HepG2 (cell line): Measurements from ENCODE around the gene LYRM4. TPM values are rescaled to one million over a fixed set of nuclear protein-coding genes. Genes with fewer than 3 reads are reported as not detected.

Source experiments
- EZH2 ChIP-seq: conservative IDR thresholded peaks from 2 replicates; pipeline ENCODE4 v1.6.1; 2012; ENCODE audit warnings: mild to moderate bottlenecking, low read depth, low read length, moderate library complexity
- GPBP1L1 ChIP-seq: sonication (generic); formaldehyde crosslinking; IDR thresholded peaks from 2 replicates; pipeline ENCODE4 v1.5.0; 2020; ENCODE audit warnings: mild to moderate bottlenecking, missing genetic modification reagents
- HNRNPH1 ChIP-seq: fragments of 200-400 bp; formaldehyde crosslinking; optimal IDR thresholded peaks from 2 replicates; pipeline ENCODE3; 2017; ENCODE audit warnings: mild to moderate bottlenecking, low read depth, low read length
- JUN ChIP-seq: sonication (generic); formaldehyde crosslinking; IDR thresholded peaks from 2 replicates; pipeline ENCODE4 v1.4.0; 2020; ENCODE audit warnings: mild to moderate bottlenecking, missing genetic modification reagents
- KDM6A ChIP-seq: IDR thresholded peaks from 2 replicates; pipeline ENCODE4 v1.6.1; 2016; ENCODE audit warnings: low read depth
- KMT2B ChIP-seq: IDR thresholded peaks from 2 replicates; pipeline ENCODE4 v1.6.1; 2016; ENCODE audit warnings: missing genetic modification reagents, missing compliant biosample characterization
- MAFF ChIP-seq: IDR thresholded peaks from 2 replicates; pipeline ENCODE4 v1.6.1; 2011; ENCODE audit warnings: low read depth, low read length, improper control_type of control experiment
- MEIS1 ChIP-seq: sonication (generic); formaldehyde crosslinking; IDR thresholded peaks from 2 replicates; pipeline ENCODE4 v1.9.0; 2021; ENCODE audit warnings: mild to moderate bottlenecking, missing genetic modification reagents, moderate library complexity, borderline replicate concordance
- NFKB2 ChIP-seq: sonication (generic); formaldehyde crosslinking; IDR thresholded peaks from 2 replicates; pipeline ENCODE4 v1.4.0; 2020; ENCODE audit warnings: missing genetic modification reagents, borderline replicate concordance
- PHF21A ChIP-seq: sonication (generic); formaldehyde crosslinking; IDR thresholded peaks from 2 replicates; pipeline ENCODE4 v1.5.0; 2020; ENCODE audit warnings: mild to moderate bottlenecking, missing genetic modification reagents
- POLR2AphosphoS2 ChIP-seq: IDR thresholded peaks from 2 replicates; pipeline ENCODE4 v1.6.1; 2011; ENCODE audit warnings: low read depth, low read length, improper control_type of control experiment
- SALL1 ChIP-seq: sonication (generic); formaldehyde crosslinking; IDR thresholded peaks from 2 replicates; pipeline ENCODE4 v1.8.0; 2022; ENCODE audit warnings: mild to moderate bottlenecking, missing genetic modification reagents
- SNAPC5 ChIP-seq: sonication (generic); formaldehyde crosslinking; IDR thresholded peaks from 2 replicates; pipeline ENCODE4 v1.8.1; 2023; ENCODE audit warnings: mild to moderate bottlenecking, missing genetic modification reagents, borderline replicate concordance
- TFE3 ChIP-seq: IDR thresholded peaks from 2 replicates; pipeline ENCODE4 v1.6.1; 2016
- TSC22D2 ChIP-seq: sonication (generic); formaldehyde crosslinking; IDR thresholded peaks from 2 replicates; pipeline ENCODE4 v1.5.1; 2020; ENCODE audit warnings: missing genetic modification reagents, mild to moderate bottlenecking, borderline replicate concordance
- USF2 ChIP-seq, 2 experiments: sonication (generic) in 1 of 2; formaldehyde crosslinking in 1 of 2; IDR thresholded peaks; 2 replicates each; pipeline versions ENCODE4 v1.5.1 to v1.6.1; 2011 to 2020; ENCODE audit warnings: borderline replicate concordance in 1 of 2, low read depth in 1 of 2, low read length in 1 of 2, mild to moderate bottlenecking in 1 of 2, missing genetic modification reagents in 1 of 2, moderate library complexity in 1 of 2
- WIZ ChIP-seq: sonication (generic); formaldehyde crosslinking; IDR thresholded peaks from 2 replicates; pipeline ENCODE4 v1.5.1; 2020; ENCODE audit warnings: mild to moderate bottlenecking, missing genetic modification reagents
- ZFP41 ChIP-seq: sonication (generic); formaldehyde crosslinking; IDR thresholded peaks from 2 replicates; pipeline ENCODE4 v1.4.0; 2020; ENCODE audit warnings: mild to moderate bottlenecking, missing genetic modification reagents, borderline replicate concordance
- ZNF18 ChIP-seq: sonication (generic); formaldehyde crosslinking; IDR thresholded peaks from 2 replicates; pipeline ENCODE4 v1.8.0; 2022; ENCODE audit warnings: mild to moderate bottlenecking, missing genetic modification reagents; ENCODE audit not compliant: insufficient replicate concordance
- ZNF331 ChIP-seq: sonication (generic); formaldehyde crosslinking; IDR thresholded peaks from 2 replicates; pipeline ENCODE4 v1.4.0; 2020; ENCODE audit warnings: missing genetic modification reagents
- ZNF674 ChIP-seq: sonication (generic); formaldehyde crosslinking; IDR thresholded peaks from 2 replicates; pipeline ENCODE4 v1.5.0; 2020; ENCODE audit warnings: low read depth, mild to moderate bottlenecking, missing genetic modification reagents
- ZNF883 ChIP-seq: sonication (generic); formaldehyde crosslinking; IDR thresholded peaks from 2 replicates; pipeline ENCODE4 v1.5.1; 2020; ENCODE audit warnings: mild to moderate bottlenecking, missing genetic modification reagents; ENCODE audit errors: not compliant biosample characterization
- polyA plus RNA-seq, 8 experiments: library from polyadenylated mRNA; depleted of rRNA in 3 of 8; stranded (reverse) in 7 of 8; unstranded in 1 of 8; fragments of >200 nt; fragmentation: Illumina TruSeq in 4 of 8; extraction: Trizol in 4 of 8; gene quantifications; 2 replicates each; pipeline versions ENCODE4 v1.2.1 to v1.2.3, GENCODE V29; 2011 to 2016; ENCODE audit warnings: low read depth in 4 of 8, missing spikeins in 1 of 8, mixed read lengths in 1 of 8; ENCODE audit not compliant: insufficient read depth in 1 of 8
- total RNA-seq, 5 experiments: library from RNA; depleted of rRNA; stranded (reverse); fragments of >200 nt; fragmentation: Illumina TruSeq; extraction: Trizol; gene quantifications; 2 replicates each; pipeline ENCODE4 v1.2.3, GENCODE V29; 2016; ENCODE audit warnings: low read depth in 1 of 5

LYRM4 gene
- total and polyA plus RNA-seq, 2 of the 13 experiments (the other 11 are each of a cell fraction or from before 2014, with no cell fraction given) = 64.6 to 67.5 TPM

GRCh38 chr6:5205877-5206850 is 54.6 kb downstream of the LYRM4 start (continued):
- peak; percentile 98 for TF ChIP-seq PHF21A (CRISPR knock-in tag)
- peak; percentile 81 for TF ChIP-seq TFE3
- TF ChIP-seq NFKB2 = no peak
- no peak for TF ChIP-seq ZFP41 (CRISPR knock-in tag)
- peak; percentile 87; the same call in 1 of the 2 replicates for TF ChIP-seq SNAPC5 (CRISPR knock-in tag)
- TF ChIP-seq POLR2AphosphoS2 = no peak
- TF ChIP-seq KMT2B = peak; percentile 78
- no peak for TF ChIP-seq ZNF18 (CRISPR knock-in tag)
- peak; percentile 73; the same call in 1 of the 2 replicates for TF ChIP-seq MEIS1 (CRISPR knock-in tag)
- no peak for TF ChIP-seq EZH2
- TF ChIP-seq JUN = peak; percentile 96
- TF ChIP-seq SALL1 (CRISPR knock-in tag) = peak; percentile 98
- no peak for TF ChIP-seq GPBP1L1 (CRISPR knock-in tag)
- TF ChIP-seq USF2 (IDR thresholded peaks at IDR 0.05; ENCODE audit: low read depth, low read length) = no peak
- no peak for TF ChIP-seq USF2 (CRISPR knock-in tag; IDR thresholded peaks at IDR 0.05; ENCODE audit: borderline replicate concordance)
- 0 out of 2 replicates have a peak, but pooled peaks have one; percentile 10 for TF ChIP-seq MAFF
- peak; percentile 60; the same call in 1 of the 2 replicates for TF ChIP-seq KDM6A (CRISPR knock-in tag)
- peak; percentile 46 for TF ChIP-seq ZNF883 (CRISPR knock-in tag)
- TF ChIP-seq WIZ (CRISPR knock-in tag) = no peak
- TF ChIP-seq TSC22D2 = peak; percentile 86; the same call in 1 of the 2 replicates
- TF ChIP-seq ZNF331 (CRISPR knock-in tag) = peak; percentile 88
- no peak for TF ChIP-seq HNRNPH1
- no peak for TF ChIP-seq ZNF674 (CRISPR knock-in tag)
